AG09319 (cell line): ENCODE data around the gene ARFGAP1.

Experiments
- DNase-seq: peaks from one replicate; pipeline ENCODE4 v3.0.0-alpha.2; 2010; ENCODE audit warnings: low read depth; ENCODE audit errors: extremely low read depth
- TF ChIP-seq, protein P1 (sequence below): IDR thresholded peaks from 2 replicates; pipeline ENCODE4 v1.5.1; 2011; ENCODE audit warnings: low read depth, mild to moderate bottlenecking, inconsistent platforms, low read length, moderate library complexity

Gene ARFGAP1

DNA sequence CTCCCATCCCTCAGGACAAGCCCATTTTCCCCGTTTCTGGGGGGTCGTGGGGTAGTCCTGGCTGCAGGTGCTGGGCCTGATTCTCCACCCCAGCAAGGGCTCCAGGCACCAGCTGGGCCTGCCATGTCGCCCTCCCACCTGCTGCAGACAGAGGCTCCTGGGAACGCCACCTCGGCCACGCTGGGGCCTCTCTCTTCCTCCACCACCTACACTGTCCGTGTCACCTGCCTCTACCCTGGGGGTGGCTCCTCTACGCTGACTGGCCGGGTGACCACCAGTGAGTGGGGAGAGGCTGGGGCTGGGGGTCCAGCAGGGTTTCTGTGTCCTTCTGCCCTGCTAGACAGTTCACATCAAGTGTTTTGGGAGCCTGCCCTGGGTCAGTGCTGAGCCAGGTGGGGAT, 39.7 kb downstream of the ARFGAP1 start:
- TF ChIP-seq, protein P1, sequence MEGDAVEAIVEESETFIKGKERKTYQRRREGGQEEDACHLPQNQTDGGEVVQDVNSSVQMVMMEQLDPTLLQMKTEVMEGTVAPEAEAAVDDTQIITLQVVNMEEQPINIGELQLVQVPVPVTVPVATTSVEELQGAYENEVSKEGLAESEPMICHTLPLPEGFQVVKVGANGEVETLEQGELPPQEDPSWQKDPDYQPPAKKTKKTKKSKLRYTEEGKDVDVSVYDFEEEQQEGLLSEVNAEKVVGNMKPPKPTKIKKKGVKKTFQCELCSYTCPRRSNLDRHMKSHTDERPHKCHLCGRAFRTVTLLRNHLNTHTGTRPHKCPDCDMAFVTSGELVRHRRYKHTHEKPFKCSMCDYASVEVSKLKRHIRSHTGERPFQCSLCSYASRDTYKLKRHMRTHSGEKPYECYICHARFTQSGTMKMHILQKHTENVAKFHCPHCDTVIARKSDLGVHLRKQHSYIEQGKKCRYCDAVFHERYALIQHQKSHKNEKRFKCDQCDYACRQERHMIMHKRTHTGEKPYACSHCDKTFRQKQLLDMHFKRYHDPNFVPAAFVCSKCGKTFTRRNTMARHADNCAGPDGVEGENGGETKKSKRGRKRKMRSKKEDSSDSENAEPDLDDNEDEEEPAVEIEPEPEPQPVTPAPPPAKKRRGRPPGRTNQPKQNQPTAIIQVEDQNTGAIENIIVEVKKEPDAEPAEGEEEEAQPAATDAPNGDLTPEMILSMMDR = no peak

DNA sequence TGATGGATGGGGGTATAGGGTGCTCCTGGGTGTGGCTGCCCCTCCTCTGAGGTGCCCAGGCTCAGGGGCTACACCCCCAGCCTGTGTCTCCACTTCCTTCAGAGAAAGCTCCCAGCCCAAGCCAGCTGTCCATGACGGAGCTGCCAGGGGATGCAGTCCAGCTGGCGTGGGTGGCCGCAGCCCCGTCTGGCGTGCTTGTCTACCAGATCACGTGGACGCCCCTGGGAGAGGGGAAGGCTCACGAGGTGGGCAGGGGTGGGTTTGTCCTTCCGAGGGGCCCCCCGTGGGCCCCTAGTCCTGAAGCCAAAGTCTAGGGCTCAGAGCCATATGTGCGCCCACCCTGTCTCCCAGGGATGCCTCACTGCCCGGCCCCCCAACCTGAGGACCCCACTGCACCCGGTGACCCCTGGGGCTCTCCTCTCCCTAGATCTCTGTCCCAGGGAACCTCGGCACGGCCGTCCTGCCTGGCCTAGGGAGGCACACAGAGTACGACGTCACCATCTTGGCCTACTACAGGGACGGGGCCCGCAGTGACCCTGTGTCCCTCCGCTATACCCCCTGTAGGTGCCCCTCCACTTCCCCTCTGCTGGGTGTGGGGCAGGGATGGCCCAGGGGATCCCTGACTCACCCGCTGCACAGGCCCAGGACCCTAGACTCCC, 40.2 kb downstream of the ARFGAP1 start:
- TF ChIP-seq, protein P1 = no peak
- DNase-seq = no peak

More for the DNA sequence above, 39.7 kb downstream of the ARFGAP1 start:
- DNase-seq = no peak

DNA sequence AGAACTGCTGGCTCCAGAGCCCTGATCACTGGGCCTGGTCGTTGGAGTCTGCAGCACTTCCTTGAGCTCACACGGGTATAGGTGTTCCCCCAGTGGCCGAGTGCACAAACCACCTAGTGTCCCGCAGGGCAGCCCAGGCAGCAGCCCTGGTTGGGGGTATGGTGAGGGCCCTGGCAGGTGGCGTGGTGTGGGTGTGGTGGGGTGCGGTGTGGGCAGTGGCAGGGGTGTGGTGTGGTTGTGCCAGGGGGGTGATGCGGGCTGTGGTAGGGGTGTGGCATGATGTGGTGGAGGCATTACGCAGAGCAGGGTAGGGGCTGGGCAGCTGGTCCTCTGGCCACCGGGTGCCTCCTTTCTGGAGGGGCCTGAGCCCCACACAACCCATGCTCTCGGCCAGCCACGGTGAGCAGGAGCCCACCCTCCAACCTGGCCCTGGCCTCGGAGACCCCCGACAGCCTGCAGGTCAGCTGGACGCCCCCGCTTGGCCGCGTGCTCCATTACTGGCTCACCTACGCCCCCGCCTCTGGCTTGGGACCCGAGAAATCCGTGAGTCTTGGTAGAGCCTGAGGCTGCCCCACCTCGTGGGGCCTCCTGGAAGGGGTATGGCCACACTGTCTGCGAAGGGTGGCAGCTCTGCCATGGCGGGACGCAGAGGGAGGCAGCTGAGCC, 40.9 kb downstream of the ARFGAP1 start:
- DNase-seq = no peak
- TF ChIP-seq, protein P1 = no peak

DNA sequence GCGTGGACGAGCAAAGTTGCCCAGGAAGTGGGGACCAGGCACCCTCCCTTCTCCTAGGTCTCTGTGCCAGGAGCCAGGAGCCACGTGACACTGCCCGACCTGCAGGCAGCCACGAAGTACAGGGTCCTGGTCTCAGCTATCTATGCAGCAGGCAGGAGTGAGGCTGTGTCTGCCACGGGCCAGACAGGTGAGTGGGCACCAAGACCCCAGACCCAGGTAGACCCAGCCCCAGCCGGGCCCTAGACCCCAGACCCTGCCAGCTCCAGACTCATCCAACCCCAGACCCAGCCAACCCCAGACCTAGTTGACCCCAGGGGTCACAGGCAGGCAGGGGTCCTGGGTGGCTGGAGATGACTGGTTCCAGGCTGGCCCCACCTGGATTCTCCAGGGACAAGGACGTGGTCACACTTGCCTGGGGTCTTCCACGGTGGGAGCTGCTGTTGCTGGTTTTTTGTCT, 41.4 kb downstream of the ARFGAP1 start:
- DNase-seq = no peak
- TF ChIP-seq, protein P1 = no peak

DNA sequence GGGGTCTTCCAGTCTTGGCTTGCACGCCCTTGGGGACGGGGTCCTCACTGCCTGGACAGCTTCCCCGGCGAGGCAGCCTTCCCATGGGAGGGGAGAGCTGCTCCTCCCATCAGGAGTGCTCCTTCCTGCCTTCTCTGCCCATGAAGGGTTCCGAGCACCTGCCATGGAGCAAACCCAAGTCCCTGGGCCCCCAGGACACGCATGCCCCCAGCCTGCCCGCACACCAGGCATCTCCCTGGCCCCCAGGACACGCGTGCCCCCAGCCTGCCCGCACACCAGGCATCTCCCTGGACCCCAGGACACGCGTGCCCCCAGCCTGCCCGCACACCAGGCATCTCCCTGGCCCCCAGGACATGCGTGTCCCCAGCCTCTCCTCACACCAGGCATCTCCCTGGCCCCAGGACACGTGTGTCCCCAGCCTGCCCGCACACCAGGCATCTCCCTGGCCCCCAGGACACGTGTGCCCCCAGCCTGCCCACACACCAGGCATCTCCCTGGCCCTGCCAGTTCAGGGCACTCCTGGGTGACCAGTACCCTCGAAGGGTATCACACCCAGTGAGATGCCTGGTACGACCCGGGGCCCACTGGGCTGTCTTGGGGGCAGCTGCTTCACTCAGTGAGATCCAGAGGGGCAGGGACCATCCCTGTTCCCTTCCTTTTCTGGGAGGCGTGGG, 42.1 kb downstream of the ARFGAP1 start:
- TF ChIP-seq, protein P1 = no peak
- no peak for DNase-seq

DNA sequence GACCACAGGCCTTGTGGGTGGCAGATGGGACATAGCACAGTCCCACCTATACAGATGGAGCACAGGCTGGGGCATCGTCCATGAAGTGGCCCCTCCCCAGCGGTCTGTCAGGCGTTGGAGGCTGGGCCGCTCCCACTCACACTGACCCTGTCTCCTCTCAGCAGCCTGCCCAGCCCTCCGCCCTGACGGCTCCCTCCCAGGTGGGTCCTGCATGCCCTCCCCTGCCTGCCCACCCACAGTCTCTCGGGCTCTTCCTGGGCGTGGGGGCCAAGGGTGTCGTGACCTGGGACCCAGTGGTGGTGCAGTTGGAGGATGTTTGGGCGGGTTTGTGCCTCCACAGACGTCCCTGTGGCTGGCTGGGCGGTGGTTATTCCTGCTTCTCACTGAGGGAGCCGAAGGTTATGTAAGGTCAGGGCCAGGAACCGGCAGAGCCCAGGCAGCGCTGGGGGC, 42.7 kb downstream of the ARFGAP1 start:
- TF ChIP-seq, protein P1 = no peak
- DNase-seq = no peak
